Right atrium auricular region (tissue), 2 donors: ENCODE results near the gene C6orf89. TPM values are rescaled to one million over a fixed set of nuclear protein-coding genes. Genes with fewer than 3 reads are reported as not detected.

ENCODE experiments used
- DNase-seq: peaks from one replicate; pipeline ENCODE4 v3.0.0-alpha.2; 2019; ENCODE audit warnings: low spot score
- H3K27ac ChIP-seq, 2 donors: fragments of 200-600 bp; sonication (generic); 1 replicate in 1 of 2; 2 replicates in 1 of 2; pipeline ENCODE4 v1.5.1; 2016 to 2019
- H3K27me3 ChIP-seq, 2 donors: fragments of 200-600 bp; sonication (generic); one replicate each; pipeline versions ENCODE4 v1.5.1 to v1.6.0; 2017 to 2019
- H3K36me3 ChIP-seq: fragments of 200-600 bp; sonication (generic); one replicate; pipeline ENCODE4 v1.5.1; 2016
- H3K4me1 ChIP-seq, 2 donors: fragments of 200-600 bp; sonication (generic); one replicate each; pipeline versions ENCODE4 v1.5.1 to v1.6.0; 2017 to 2019
- H3K4me3 ChIP-seq, 2 donors: fragments of 200-600 bp; sonication (generic); 1 replicate in 1 of 2; 2 replicates in 1 of 2; pipeline ENCODE4 v1.5.1; 2017 to 2019; ENCODE audit warnings: mild to moderate bottlenecking in 1 of 2, moderate library complexity in 1 of 2
- H3K9me3 ChIP-seq, 2 donors: fragments of 200-600 bp; sonication (generic); one replicate each; pipeline ENCODE4 v1.5.1; 2019
- total RNA-seq, 2 donors: library from RNA; depleted of rRNA; stranded (reverse); fragments of >200 nt; gene quantifications; one replicate each; pipeline ENCODE4 v1.1.0, GENCODE V29; 2016
- TF ChIP-seq, protein P1 (sequence below), 2 donors: fragments of 200-600 bp; sonication (generic); IDR thresholded peaks; one replicate each; pipeline ENCODE4 v1.5.1; 2019; ENCODE audit warnings: antibody characterized with exemption in 2 of 2

Gene C6orf89
- total RNA-seq, 2 donors from 2014 or later = 55.0 to 59.5 TPM

DNA sequence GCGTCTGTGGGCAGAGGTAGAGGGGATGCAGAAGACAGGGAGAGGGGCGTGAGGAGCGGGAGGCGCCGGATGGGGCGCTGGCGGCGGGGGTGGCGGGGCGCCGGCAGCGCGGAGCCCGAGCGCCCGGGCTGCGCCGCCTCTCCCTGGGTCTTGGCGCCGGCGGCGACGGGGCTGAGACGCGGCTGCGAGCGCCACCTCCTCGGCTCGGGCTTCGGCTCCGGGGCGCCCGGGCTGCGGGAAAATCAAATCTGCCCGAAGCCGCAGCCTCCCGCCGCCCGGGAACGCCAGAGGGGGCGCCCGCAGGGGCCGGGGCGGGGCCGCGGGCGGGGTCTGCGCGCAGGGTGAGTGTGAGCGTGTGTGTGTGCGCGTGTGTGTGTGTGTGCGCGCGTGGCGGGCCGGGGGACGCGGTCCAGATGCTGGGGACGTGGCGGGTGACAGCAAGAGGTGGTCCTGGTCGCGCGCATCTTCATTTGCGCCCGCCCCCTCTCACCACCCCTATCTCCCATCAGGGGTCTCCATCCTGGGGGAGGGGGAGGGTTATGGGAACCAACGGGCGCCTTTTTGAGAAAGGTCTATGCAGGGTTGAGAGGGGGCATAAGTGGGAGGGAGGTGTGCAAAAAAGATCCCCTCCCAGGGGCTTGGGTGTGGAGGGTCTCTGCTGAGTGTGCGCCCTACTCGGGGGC lies 45.9 kb upstream of the C6orf89 start:
- TF ChIP-seq, protein P1, sequence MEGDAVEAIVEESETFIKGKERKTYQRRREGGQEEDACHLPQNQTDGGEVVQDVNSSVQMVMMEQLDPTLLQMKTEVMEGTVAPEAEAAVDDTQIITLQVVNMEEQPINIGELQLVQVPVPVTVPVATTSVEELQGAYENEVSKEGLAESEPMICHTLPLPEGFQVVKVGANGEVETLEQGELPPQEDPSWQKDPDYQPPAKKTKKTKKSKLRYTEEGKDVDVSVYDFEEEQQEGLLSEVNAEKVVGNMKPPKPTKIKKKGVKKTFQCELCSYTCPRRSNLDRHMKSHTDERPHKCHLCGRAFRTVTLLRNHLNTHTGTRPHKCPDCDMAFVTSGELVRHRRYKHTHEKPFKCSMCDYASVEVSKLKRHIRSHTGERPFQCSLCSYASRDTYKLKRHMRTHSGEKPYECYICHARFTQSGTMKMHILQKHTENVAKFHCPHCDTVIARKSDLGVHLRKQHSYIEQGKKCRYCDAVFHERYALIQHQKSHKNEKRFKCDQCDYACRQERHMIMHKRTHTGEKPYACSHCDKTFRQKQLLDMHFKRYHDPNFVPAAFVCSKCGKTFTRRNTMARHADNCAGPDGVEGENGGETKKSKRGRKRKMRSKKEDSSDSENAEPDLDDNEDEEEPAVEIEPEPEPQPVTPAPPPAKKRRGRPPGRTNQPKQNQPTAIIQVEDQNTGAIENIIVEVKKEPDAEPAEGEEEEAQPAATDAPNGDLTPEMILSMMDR (IDR thresholded peaks at IDR 0.05) = peak; percentile 20 to 49
- Histone ChIP-seq H3K9me3 (no peaks in the 10 kb centered on the region), H3K27me3 (no peaks in the 10 kb centered on the region), H3K4me3 (peak overlapping the region; percentile 49 to 64), H3K27ac (peak overlapping the region; percentile 85 to 91), H3K36me3 (peaks cover 13% of the 10 kb centered on the region), H3K4me1 (peaks cover 0 to 68% of the 10 kb centered on the region in 2 donors)
- no peak for DNase-seq

DNA sequence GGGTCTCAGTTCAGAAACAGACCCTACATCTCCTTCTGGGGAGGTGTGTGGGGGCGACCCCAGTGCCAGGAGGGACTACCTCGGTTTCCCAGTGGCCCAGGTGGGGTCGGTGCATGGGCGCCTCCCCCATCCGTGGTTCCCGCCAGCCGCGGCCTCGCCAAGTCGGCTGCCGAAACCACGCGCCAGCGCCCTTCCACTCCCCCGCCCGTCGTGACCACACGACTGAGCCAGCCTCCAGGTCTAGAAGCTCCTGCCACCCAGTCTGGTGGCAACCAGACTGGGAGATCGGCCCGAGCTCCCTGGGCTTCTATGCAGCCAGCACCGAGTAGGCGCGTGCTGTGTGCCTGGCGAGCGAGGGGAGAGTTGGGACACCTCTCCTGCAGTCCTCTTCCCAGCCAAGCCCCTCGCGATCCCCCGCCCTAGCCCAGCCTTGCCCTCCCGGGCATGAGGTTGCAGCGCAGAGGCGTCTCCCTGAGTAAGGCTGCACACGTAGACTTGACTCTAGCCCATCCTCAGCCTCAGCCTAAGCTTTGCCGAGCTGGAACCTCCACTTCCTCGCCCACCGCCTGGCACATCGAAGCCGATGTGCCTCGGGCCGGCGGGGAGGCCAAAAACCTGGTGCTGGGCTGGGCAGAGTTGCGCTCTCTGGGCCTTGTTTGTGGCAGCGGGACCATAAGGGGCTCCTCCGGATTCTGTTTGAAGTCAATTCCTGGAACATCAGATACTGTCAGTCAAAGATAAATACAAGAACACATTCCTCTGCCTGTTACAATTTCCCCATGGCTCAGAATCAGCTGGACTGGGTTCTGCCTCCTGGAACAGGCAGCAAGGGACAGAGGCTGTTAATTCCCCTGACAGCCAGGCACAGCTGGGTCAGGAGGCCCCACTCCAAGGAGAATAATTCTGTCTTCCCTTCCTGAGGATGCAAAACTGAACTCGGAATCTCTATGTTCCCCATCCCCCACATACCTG lies 45.0 kb upstream of the C6orf89 start:
- H3K27me3 ChIP-seq = no peaks in the 10 kb centered on the region
- peaks cover 13% of the 10 kb centered on the region for H3K36me3 ChIP-seq
- H3K27ac ChIP-seq = peak overlapping the region; percentile 85 to 91
- peak overlapping the region; percentile 49 to 64 for H3K4me3 ChIP-seq
- TF ChIP-seq, protein P1 (IDR thresholded peaks at IDR 0.05) = no peak
- no peaks in the 10 kb centered on the region for H3K9me3 ChIP-seq
- H3K4me1 ChIP-seq = peaks cover 0 to 69% of the 10 kb centered on the region in 2 donors
- no peak for DNase-seq

DNA sequence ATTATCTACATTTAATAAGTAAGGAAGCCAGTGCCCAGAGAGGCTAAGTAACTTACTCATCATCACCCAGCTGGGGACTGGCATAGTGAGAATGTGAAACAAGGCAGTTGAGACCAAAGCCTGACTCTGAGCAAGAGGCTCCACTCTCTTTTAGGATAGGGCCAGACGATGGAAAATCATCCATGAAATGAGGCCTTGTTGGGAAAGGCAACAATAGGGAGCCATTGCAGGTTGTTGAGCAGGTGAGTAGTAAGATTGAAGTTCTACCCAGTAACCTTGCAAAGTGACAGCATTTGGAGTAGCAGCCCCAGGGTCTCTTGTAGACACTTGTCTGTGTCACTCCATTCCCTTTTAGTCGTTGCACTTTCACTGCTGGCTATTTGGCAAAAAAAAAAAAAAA lies 44.0 kb upstream of the C6orf89 start:
- peaks cover 0 to 61% of the 10 kb centered on the region in 2 donors for H3K4me1 ChIP-seq
- peak overlapping the region; percentile 40 to 49 for H3K4me3 ChIP-seq
- TF ChIP-seq, protein P1 (IDR thresholded peaks at IDR 0.05) = no peak
- DNase-seq = no peak
- no peaks in the 10 kb centered on the region for H3K9me3 ChIP-seq
- H3K27me3 ChIP-seq = no peaks in the 10 kb centered on the region
- H3K36me3 ChIP-seq = peaks cover 13% of the 10 kb centered on the region
- H3K27ac ChIP-seq = peak overlapping the region; percentile 85 to 91

DNA sequence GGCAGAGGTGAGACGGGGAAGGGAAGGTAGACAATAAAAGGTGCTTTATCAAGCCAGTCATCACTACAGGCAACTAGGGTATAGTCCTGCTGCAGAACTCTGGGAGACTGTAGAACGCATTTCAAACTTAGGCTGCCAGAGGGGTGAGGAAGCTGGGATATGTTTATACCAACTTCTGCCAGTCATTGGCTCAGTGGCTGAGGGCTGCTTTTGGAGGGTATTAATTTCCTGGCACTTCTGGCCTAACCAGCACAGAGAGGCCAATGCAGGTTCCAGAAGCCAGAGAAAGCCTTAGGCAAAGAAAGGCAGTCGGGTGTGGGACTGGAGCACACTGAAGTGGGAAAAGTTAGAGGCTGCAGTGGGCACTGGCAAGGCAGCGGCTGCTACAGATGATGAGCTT lies 42.6 kb upstream of the C6orf89 start:
- no peak for DNase-seq
- Histone ChIP-seq H3K4me3 (peak overlapping the region; percentile 40 to 49), H3K27ac (peak overlapping the region; percentile 85 to 91), H3K4me1 (peaks cover 0 to 62% of the 10 kb centered on the region in 2 donors), H3K36me3 (peaks cover 13% of the 10 kb centered on the region), H3K9me3 (no peaks in the 10 kb centered on the region), H3K27me3 (no peaks in the 10 kb centered on the region)
- TF ChIP-seq, protein P1 (IDR thresholded peaks at IDR 0.05) = no peak

DNA sequence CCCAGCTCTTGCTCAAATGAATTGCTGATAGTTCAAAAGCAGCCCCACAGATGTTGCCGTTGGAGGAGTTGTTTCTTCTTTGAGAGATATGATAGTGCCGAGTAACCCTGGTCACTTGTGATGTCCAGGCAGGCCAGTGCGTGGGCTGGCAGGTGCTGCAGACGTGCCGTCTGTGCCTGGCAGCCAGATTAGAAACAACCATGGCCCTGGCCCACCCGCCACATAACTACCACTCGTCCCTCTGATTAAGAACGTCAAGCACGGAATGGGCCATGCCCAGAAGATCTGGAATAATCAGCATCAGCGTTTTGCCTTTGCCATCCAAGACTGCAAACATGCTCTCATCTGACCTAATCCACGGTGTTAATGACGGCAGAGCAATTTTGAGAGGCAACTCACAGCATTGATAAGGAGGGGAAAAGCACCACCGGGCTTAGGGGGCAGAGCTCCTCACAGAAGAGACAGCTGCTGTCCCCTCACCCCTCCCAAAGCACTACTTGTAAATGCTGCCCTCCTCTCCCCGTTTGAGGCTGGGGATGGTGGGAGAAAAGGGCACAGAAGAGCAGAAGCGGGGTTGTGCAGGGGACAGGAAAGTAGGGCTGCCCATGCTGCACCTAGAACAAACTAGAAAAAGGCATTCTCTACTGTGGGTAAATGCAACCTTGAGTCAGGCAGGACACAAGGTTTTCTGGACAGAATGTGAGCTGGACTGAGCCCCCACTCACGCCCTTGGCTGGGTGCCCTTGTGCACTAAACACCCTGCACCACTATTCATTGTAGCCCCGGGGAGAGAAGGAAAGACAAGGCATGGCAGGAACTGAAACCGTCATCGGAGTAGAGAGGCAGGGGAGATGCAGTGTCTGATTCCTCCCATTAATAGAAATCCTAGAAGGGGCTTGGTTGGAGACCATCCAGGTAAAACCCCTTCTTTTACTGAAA lies 41.3 kb upstream of the C6orf89 start:
- Histone ChIP-seq H3K4me3 (peak overlapping the region; percentile 40 to 49), H3K4me1 (peaks cover 0 to 67% of the 10 kb centered on the region in 2 donors), H3K27ac (peak overlapping the region; percentile 85 to 91)

More for the DNA sequence above, 41.3 kb upstream of the C6orf89 start:
- Histone ChIP-seq H3K9me3 (no peaks in the 10 kb centered on the region), H3K36me3 (peaks cover 13% of the 10 kb centered on the region), H3K27me3 (no peaks in the 10 kb centered on the region)
- no peak for DNase-seq
- TF ChIP-seq, protein P1 (IDR thresholded peaks at IDR 0.05) = no peak
